ENCODE measurements around the gene TMEM30A. TPM values are rescaled to one million over a fixed set of nuclear protein-coding genes. Genes with fewer than 3 reads are reported as not detected.

The TMEM30A gene
- total and polyA plus RNA-seq, 2 of the 13 experiments (the other 11 are each of a cell fraction or from before 2014, with no cell fraction given): 17.6 to 54.4 TPM

- TF ChIP-seq ZNF775 (CRISPR knock-in tag; IDR thresholded peaks at IDR 0.05; ENCODE audit: borderline replicate concordance) (peak; percentile 37; the same call in 1 of the 2 replicates), TCF7L2 (IDR thresholded peaks at IDR 0.05; ENCODE audit: low read depth, low read length) (no peak), ZEB1 (IDR thresholded peaks at IDR 0.05; ENCODE audit: insufficient replicate concordance, low read depth) (no peak), ZNF589 (CRISPR knock-in tag; conservative IDR thresholded peaks at IDR 0.05) (no peak), SCMH1 (CRISPR knock-in tag; IDR thresholded peaks at IDR 0.05; ENCODE audit: borderline replicate concordance) (no peak), JUN (CRISPR knock-in tag; IDR thresholded peaks at IDR 0.05) (no peak), ARID3A (IDR thresholded peaks at IDR 0.05; ENCODE audit: low read depth, low read length) (0 out of 2 replicates have a peak, but pooled peaks have one; percentile 7), ETV6 (CRISPR knock-in tag; conservative IDR thresholded peaks at IDR 0.05) (peak; percentile 15; the same call in 1 of the 2 replicates), TOPORS (CRISPR knock-in tag; IDR thresholded peaks at IDR 0.05) (peak; percentile 80; the same call in 1 of the 2 replicates), ZNF232 (CRISPR knock-in tag; IDR thresholded peaks at IDR 0.05; ENCODE audit: borderline replicate concordance) (no peak), HNRNPUL1 (IDR thresholded peaks at IDR 0.05; ENCODE audit: low read depth, low read length) (no peak), HOXA9 (CRISPR knock-in tag; IDR thresholded peaks at IDR 0.05; ENCODE audit: borderline replicate concordance) (no peak), PHF20 (CRISPR knock-in tag; IDR thresholded peaks at IDR 0.05) (peak; percentile 72), ZNF33A (CRISPR knock-in tag; IDR thresholded peaks at IDR 0.05; ENCODE audit: borderline replicate concordance) (no peak), IRF9 (CRISPR knock-in tag; IDR thresholded peaks at IDR 0.05; ENCODE audit: borderline replicate concordance) (peak; percentile 34; the same call in 1 of the 2 replicates), SALL1 (CRISPR knock-in tag; IDR thresholded peaks at IDR 0.05) (peak; percentile 84)
- TF ChIP-seq, protein P1, sequence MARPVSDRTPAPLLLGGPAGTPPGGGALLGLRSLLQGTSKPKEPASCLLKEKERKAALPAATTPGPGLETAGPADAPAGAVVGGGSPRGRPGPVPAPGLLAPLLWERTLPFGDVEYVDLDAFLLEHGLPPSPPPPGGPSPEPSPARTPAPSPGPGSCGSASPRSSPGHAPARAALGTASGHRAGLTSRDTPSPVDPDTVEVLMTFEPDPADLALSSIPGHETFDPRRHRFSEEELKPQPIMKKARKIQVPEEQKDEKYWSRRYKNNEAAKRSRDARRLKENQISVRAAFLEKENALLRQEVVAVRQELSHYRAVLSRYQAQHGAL (CRISPR knock-in tag; IDR thresholded peaks at IDR 0.05; ENCODE audit: not compliant biosample characterization): no peak
- TF ChIP-seq, protein P2, sequence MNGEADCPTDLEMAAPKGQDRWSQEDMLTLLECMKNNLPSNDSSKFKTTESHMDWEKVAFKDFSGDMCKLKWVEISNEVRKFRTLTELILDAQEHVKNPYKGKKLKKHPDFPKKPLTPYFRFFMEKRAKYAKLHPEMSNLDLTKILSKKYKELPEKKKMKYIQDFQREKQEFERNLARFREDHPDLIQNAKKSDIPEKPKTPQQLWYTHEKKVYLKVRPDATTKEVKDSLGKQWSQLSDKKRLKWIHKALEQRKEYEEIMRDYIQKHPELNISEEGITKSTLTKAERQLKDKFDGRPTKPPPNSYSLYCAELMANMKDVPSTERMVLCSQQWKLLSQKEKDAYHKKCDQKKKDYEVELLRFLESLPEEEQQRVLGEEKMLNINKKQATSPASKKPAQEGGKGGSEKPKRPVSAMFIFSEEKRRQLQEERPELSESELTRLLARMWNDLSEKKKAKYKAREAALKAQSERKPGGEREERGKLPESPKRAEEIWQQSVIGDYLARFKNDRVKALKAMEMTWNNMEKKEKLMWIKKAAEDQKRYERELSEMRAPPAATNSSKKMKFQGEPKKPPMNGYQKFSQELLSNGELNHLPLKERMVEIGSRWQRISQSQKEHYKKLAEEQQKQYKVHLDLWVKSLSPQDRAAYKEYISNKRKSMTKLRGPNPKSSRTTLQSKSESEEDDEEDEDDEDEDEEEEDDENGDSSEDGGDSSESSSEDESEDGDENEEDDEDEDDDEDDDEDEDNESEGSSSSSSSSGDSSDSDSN (CRISPR knock-in tag; IDR thresholded peaks at IDR 0.05): peak; percentile 83
- TF ChIP-seq, protein P3, sequence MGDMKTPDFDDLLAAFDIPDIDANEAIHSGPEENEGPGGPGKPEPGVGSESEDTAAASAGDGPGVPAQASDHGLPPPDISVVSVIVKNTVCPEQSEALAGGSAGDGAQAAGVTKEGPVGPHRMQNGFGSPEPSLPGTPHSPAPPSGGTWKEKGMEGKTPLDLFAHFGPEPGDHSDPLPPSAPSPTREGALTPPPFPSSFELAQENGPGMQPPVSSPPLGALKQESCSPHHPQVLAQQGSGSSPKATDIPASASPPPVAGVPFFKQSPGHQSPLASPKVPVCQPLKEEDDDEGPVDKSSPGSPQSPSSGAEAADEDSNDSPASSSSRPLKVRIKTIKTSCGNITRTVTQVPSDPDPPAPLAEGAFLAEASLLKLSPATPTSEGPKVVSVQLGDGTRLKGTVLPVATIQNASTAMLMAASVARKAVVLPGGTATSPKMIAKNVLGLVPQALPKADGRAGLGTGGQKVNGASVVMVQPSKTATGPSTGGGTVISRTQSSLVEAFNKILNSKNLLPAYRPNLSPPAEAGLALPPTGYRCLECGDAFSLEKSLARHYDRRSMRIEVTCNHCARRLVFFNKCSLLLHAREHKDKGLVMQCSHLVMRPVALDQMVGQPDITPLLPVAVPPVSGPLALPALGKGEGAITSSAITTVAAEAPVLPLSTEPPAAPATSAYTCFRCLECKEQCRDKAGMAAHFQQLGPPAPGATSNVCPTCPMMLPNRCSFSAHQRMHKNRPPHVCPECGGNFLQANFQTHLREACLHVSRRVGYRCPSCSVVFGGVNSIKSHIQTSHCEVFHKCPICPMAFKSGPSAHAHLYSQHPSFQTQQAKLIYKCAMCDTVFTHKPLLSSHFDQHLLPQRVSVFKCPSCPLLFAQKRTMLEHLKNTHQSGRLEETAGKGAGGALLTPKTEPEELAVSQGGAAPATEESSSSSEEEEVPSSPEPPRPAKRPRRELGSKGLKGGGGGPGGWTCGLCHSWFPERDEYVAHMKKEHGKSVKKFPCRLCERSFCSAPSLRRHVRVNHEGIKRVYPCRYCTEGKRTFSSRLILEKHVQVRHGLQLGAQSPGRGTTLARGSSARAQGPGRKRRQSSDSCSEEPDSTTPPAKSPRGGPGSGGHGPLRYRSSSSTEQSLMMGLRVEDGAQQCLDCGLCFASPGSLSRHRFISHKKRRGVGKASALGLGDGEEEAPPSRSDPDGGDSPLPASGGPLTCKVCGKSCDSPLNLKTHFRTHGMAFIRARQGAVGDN (CRISPR knock-in tag; IDR thresholded peaks at IDR 0.05): peak; percentile 96
These were observed at the start of gene TMEM30A (continued) for GRCh38 chr6:75284632-75285282.

Measured in HepG2 (cell line).